Measurements from ENCODE around the gene FAM124A.
A peak's percentile ranks its signal among the peaks of the same experiment; 100 is the strongest.
"Not testable (repeated sequence)": the region's sequence is repeated elsewhere in the genome, so short reads cannot be mapped to it uniquely, and the experiment has no call there.

Gene FAM124A

GRCh38 chr13:51286135-51287002 is 64.2 kb downstream of the FAM124A start:
- Histone ChIP-seq H3K27ac (no peak overlapping the region), H3K4me3 (no peak overlapping the region)
- TF ChIP-seq, protein P1, sequence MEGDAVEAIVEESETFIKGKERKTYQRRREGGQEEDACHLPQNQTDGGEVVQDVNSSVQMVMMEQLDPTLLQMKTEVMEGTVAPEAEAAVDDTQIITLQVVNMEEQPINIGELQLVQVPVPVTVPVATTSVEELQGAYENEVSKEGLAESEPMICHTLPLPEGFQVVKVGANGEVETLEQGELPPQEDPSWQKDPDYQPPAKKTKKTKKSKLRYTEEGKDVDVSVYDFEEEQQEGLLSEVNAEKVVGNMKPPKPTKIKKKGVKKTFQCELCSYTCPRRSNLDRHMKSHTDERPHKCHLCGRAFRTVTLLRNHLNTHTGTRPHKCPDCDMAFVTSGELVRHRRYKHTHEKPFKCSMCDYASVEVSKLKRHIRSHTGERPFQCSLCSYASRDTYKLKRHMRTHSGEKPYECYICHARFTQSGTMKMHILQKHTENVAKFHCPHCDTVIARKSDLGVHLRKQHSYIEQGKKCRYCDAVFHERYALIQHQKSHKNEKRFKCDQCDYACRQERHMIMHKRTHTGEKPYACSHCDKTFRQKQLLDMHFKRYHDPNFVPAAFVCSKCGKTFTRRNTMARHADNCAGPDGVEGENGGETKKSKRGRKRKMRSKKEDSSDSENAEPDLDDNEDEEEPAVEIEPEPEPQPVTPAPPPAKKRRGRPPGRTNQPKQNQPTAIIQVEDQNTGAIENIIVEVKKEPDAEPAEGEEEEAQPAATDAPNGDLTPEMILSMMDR (IDR thresholded peaks at IDR 0.05) = peak; percentile 92
- DNase-seq (ENCODE audit: low spot score) = peak; percentile 75

DNA sequence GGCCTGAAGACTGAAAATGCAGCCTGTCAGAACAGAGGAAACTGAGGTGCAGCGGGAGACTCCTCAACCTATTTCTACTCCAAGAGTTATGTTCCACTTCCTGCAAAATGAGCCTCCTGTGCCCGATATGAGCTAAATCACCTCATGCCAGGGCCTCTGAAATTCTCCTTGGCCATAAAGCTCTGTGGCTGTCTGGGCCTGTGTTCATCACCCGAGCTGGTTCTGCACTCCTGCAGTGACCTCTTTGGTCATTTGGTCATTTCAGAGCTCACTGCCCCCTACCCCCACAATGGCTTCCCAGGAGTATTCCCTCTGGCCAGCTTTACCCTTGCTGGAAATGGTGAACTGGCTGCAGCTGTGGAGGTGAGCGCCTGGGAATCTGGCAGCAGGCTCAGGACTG is 65.6 kb downstream of the FAM124A start:
- TF ChIP-seq, protein P1 (IDR thresholded peaks at IDR 0.05) = no peak
- peak; percentile 50 for DNase-seq (ENCODE audit: low spot score)
- Histone ChIP-seq H3K4me3 (no peak overlapping the region), H3K27ac (no peak overlapping the region)

- H3K4me3 ChIP-seq; H3K27ac ChIP-seq; DNase-seq (ENCODE audit: low spot score): not testable (repeated sequence)
These were observed 66.1 kb downstream of the FAM124A start for GRCh38 chr13:51288254-51288653.

GRCh38 chr13:51291341-51291740 is 69.1 kb downstream of the FAM124A start:
- TF ChIP-seq, protein P1 (IDR thresholded peaks at IDR 0.05) = no peak
- Histone ChIP-seq H3K27ac (peak overlapping the region; percentile 68 to 78), H3K4me3 (no peak overlapping the region)
- peak; percentile 54 for DNase-seq (ENCODE audit: low spot score)

GRCh38 chr13:51292000-51292565 is 69.9 kb downstream of the FAM124A start:
- DNase-seq (ENCODE audit: low spot score) = no peak
- H3K27ac ChIP-seq = peak overlapping the region; percentile 68 to 78
- TF ChIP-seq, protein P1 (IDR thresholded peaks at IDR 0.05) = no peak
- no peak overlapping the region for H3K4me3 ChIP-seq

DNA sequence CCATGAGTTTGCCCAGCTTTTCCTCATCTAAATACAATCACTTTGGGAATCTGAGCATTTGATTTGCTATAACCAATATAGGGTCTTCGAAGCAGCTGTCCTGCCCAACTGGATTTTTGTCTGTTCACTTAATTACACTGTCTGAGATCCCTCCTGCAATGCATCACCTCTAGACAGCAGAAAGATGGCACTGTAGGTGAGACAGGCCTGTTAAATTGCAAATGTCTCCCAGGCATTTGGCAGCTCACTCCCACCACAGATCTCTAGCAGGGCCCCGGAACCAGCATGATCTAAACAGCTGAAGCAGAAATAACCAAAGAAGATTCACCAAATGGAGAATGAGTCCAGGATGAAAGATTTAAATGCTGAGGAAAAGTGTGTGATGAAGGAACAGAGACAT is 75.4 kb downstream of the FAM124A start:
- no peak overlapping the region for H3K4me3 ChIP-seq
- no peak for DNase-seq (ENCODE audit: low spot score)
- H3K27ac ChIP-seq = no peak overlapping the region
- TF ChIP-seq, protein P1 (IDR thresholded peaks at IDR 0.05) = no peak

DNA sequence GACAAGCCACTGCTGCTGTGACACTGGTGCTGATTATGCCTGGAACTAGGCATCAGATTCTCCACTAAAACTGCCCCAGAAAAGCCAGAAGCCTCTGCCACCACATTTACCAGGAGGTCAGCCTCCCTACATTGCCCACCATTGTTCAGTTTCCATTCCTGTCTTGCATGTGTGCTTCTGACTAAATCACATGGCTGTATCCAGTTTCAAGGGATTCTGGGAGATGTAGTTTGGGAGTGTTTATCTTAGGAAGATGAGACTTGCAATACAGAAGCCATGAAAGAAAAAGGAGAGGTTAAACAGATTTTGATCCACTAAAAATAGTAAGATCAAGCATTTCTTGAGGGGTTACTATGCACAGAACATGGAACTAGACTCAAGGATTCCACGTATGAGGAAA is 76.6 kb downstream of the FAM124A start:
- TF ChIP-seq, protein P1 (IDR thresholded peaks at IDR 0.05) = no peak
- Histone ChIP-seq H3K27ac (no peak overlapping the region), H3K4me3 (no peak overlapping the region)
- DNase-seq (ENCODE audit: low spot score) = no peak

Data from coronary artery (tissue), 2 donors.